Smooth muscle cell of the umbilical artery (primary cell): ENCODE results near the gene GOSR1. TPM values are rescaled to one million over a fixed set of nuclear protein-coding genes. Genes with fewer than 3 reads are reported as not detected.

Experiments
- total RNA-seq: library from RNA; depleted of rRNA; stranded (reverse); fragments of >200 nt; gene quantifications from 2 replicates; pipeline ENCODE4 v1.2.3, GENCODE V29; 2014

The GOSR1 gene
- total RNA-seq, result 45.1 and 50.7 TPM in 2 replicates

DNA sequence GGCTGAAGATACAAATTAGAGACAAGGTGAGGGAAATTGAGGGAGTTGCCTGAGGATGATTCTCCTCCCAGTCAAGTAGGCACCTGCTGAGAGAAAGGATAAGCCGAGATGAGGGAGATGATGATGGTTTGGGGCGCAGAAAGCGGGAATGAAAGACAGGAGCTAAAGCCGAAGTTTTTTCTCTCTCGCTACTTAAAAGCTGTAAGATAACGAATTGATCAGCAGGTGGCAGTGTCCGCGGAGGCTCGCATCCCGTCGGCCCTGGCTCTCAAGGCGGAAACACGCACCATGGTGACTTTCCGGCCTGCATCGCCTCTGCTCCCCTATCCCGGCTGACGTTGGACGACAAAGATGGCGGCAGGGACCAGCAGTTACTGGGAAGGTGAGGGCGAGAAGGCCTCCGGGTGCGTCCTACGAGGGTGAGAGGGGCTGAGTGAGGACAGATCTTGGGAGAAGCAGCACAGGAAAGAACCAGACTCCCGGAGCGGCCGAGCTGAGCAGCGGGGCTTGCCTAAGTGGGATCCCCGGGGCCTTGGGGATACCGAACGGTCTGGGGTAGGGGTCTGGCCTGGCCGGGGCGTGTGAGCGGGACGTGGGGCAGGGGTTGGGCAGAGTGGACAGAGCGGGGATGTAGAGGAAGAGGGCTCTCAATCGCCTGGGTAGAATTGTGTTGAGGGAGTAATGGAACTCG, at the start of gene GOSR1:
Gene GOSR1 (plus strand): TSS at position 326 of the 691 bp plus-strand sequence. CDS start 26 bp downstream, at position 352.

Other genes with a start within 250 kb of the GOSR1 start
- gene SLC6A4, start 241.7 kb upstream of the GOSR1 start, total RNA-seq, result not detected in 2 replicates
- gene BLMH, start 185.5 kb upstream of the GOSR1 start, total RNA-seq, result 27.9 and 35.6 TPM in 2 replicates
- gene TMIGD1, start 143.4 kb upstream of the GOSR1 start, total RNA-seq, result not detected in 2 replicates
- gene CPD, start 98.5 kb upstream of the GOSR1 start, total RNA-seq, result 175 and 287 TPM in 2 replicates